NB4 (cell line): ENCODE measurements around the gene LTBP2.

ENCODE experiments used
- CTCF ChIP-seq: IDR thresholded peaks from one replicate; pipeline ENCODE4 v1.5.1; 2012; ENCODE audit warnings: low read depth, low read length
- MYC ChIP-seq: IDR thresholded peaks from 2 replicates; pipeline ENCODE4 v1.6.1; 2011; ENCODE audit warnings: low read depth, low read length
- POLR2A ChIP-seq: IDR thresholded peaks from 2 replicates; pipeline ENCODE4 v1.6.1; 2011; ENCODE audit warnings: mild to moderate bottlenecking; ENCODE audit not compliant: insufficient read length; ENCODE audit errors: extremely low read depth
- TF ChIP-seq, protein P1 (sequence below): IDR thresholded peaks from 2 replicates; pipeline ENCODE4 v1.6.1; 2011; ENCODE audit warnings: low read depth, low read length

DNA sequence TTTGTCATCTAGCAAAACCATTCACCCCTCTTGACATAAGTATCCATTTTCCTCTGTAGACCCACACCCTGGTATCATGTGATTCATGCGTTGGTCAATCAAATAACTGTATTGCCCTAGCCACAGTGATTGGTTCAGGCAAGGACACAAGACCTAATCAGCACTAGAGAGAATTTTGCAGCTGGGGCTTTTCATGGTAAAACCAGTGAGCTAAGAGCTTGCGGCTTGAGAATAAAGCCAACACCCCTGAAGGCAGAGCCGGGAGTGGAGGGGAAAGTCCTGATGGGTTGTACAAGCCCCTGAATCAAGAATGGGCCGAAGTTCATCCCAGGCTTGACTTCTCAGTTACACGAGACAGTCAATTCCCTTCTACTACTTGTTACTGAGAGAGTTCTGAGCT is 33.2 kb upstream of the LTBP2 start:
- no peak for TF ChIP-seq POLR2A
- no peak for TF ChIP-seq CTCF
- TF ChIP-seq, protein P1, sequence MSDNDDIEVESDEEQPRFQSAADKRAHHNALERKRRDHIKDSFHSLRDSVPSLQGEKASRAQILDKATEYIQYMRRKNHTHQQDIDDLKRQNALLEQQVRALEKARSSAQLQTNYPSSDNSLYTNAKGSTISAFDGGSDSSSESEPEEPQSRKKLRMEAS: no peak
- no peak for TF ChIP-seq MYC
